ENCODE measurements around the gene SLC13A4. TPM values are rescaled to one million over a fixed set of nuclear protein-coding genes. Genes with fewer than 3 reads are reported as not detected.

Gene SLC13A4
- total RNA-seq, 5 donors from 2014 or later (not counting 1 experiment from before 2014, with no cell fraction given), result not detected

DNA sequence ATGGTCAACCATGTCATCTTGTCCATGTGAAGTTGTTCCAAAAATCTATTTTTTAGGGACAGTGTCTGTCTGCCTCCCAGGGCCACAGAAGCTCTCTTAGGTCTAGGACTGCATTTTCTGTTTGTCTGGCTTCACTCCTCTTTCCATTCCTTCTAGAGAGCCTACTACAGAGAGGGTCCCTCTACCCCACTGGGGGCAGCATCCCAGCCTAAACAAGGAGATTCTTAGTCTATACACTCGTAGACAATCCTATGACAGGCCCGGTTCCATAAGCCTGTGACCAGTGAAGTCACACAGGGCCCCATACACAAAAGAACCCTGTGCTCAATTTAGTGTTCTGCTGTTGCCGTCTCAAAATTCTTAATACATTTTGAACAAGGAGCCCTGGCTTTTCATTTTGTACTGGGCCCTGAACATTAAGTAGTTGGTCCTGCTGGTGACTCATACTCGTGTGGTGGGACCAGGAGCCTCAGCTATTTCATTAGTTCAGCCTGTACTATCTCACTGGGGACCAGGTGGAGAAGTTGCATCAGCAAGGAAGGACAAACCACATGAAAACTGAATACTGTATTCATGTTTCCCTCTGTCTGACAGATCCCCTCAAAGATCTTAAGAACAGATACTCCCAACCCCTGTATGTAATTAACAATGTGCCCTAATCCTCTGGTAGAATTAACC, 44.1 kb upstream of the SLC13A4 start:
- no peak overlapping the region for H3K4me3 ChIP-seq (ENCODE audit: control insufficient read depth in 1 of 2, extremely low read depth in 1 of 2, low read length in 1 of 2)
- H3K9me3 ChIP-seq, result no peaks in the 10 kb centered on the region
- no peaks in the 10 kb centered on the region for H3K4me1 Mint-ChIP-seq
- H3K36me3 ChIP-seq (ENCODE audit: control insufficient read depth in 2 of 2, extremely low read depth in 1 of 2, insufficient read depth in 1 of 2, low read length in 1 of 2), result no peaks in the 10 kb centered on the region
- H3K27me3 Mint-ChIP-seq, result peaks cover 6 to 11% of the 10 kb centered on the region in 2 donors
- CTCF ChIA-PET, result no interaction called here
- no peaks in the 10 kb centered on the region for H3K36me3 Mint-ChIP-seq
- H3K27ac ChIP-seq (ENCODE audit: low read length), result no peak overlapping the region
- H3K4me1 ChIP-seq (ENCODE audit: control insufficient read depth in 1 of 2, extremely low read depth in 1 of 2, insufficient read depth in 2 of 2, low read length in 2 of 2), result no peaks in the 10 kb centered on the region
- WGBS (ENCODE audit: insufficient coverage), result 69% methylated on average over 3 of the region's 4 CpGs
- POLR2A ChIA-PET, result no interaction called here
- peaks cover 0 to 9% of the 10 kb centered on the region in 2 experiments for H3K27me3 ChIP-seq (replicated peaks in 1 of 2; ENCODE audit: control insufficient read depth in 2 of 2, extremely low read depth in 1 of 2, insufficient read depth in 2 of 2, low read length in 1 of 2)
- ATAC-seq (replicated peaks in 1 of 4) (no peak), DNase-seq (no peak)
- H3K27ac Mint-ChIP-seq, result no peak overlapping the region
- no peak overlapping the region for H3K4me3 Mint-ChIP-seq
- peaks cover 0 to under 1% (median 0%) of the 10 kb centered on the region in 3 donors for H3K9me3 Mint-ChIP-seq

DNA sequence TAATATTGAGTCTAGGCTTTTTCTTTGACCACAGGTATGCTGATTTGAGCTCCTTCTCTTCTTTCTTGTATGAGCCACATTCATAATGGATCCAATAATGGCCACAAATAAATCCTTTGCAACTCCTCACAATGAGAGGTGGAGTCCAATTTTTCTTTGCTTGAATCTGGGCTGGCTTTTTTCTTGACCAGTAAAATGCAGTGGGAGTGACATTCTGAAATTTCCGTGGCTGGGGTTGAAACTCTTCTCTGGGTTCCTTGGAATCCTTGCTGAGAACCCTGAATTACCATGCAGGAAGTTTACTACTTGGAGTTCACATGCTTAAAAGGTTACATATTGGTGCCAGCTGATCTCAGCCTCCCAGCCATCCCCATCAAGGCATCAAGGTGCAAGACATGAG, 43.1 kb upstream of the SLC13A4 start:
- Mint-ChIP-seq H3K4me3 (no peak overlapping the region), H3K27ac (no peak overlapping the region), H3K36me3 (no peaks in the 10 kb centered on the region), H3K9me3 (no peaks in the 10 kb centered on the region), H3K4me1 (no peaks in the 10 kb centered on the region), H3K27me3 (peaks cover 15% of the 10 kb centered on the region in 2 donors)
- DNase-seq, result no peak
- ChIA-PET POLR2A (no interaction called here), CTCF (no interaction called here)
- no CpG with 5 or more reads among the region's 1 CpG for WGBS (ENCODE audit: insufficient coverage)
- Histone ChIP-seq H3K9me3 (no peaks in the 10 kb centered on the region), H3K36me3 (ENCODE audit: control insufficient read depth in 2 of 2, extremely low read depth in 1 of 2, insufficient read depth in 1 of 2, low read length in 1 of 2) (no peaks in the 10 kb centered on the region), H3K27me3 (replicated peaks in 1 of 2; ENCODE audit: control insufficient read depth in 2 of 2, extremely low read depth in 1 of 2, insufficient read depth in 2 of 2, low read length in 1 of 2) (peaks cover 3 to 10% of the 10 kb centered on the region in 2 experiments), H3K27ac (ENCODE audit: low read length) (no peak overlapping the region), H3K4me3 (ENCODE audit: control insufficient read depth in 1 of 2, extremely low read depth in 1 of 2, low read length in 1 of 2) (no peak overlapping the region), H3K4me1 (ENCODE audit: control insufficient read depth in 1 of 2, extremely low read depth in 1 of 2, insufficient read depth in 2 of 2, low read length in 2 of 2) (no peaks in the 10 kb centered on the region)
- no peak for ATAC-seq (replicated peaks in 1 of 4)

DNA sequence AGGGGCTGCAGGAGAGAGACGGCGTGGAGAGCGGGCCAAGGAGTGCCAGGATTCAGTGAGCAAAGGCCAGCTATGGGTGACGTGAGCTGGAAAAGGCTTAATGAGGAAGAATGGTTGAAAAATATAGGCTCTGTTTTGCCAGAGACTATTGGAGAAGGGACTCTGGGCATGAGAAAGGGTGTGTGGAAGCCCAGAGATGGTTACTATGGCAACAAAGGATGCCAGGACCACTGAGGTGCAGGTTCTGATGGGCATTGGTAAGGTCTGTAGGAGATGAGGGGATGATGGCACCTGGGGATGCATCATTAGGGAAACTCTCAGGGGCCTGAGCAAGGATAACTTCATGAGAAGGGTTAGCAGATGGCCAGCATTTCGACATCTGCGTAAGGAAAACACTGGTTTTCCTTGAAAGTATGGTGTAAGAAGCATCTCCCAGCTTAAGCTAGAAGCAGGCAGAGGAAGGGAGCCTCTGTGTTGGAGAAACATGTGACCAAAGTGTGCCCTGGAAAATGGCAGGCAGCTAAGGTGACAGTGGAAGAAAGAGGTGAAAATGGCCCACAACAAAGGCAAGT, 42.2 kb upstream of the SLC13A4 start:
- H3K36me3 Mint-ChIP-seq, result no peaks in the 10 kb centered on the region
- POLR2A ChIA-PET, result no interaction called here

GRCh38 chr7:135769005-135769802, 41.2 kb upstream of the SLC13A4 start:
- H3K36me3 Mint-ChIP-seq, result no peaks in the 10 kb centered on the region
- CTCF ChIA-PET, result no interaction called here
- H3K4me1 Mint-ChIP-seq, result no peaks in the 10 kb centered on the region
- H3K9me3 Mint-ChIP-seq, result no peaks in the 10 kb centered on the region
- H3K4me1 ChIP-seq (ENCODE audit: control insufficient read depth in 1 of 2, extremely low read depth in 1 of 2, insufficient read depth in 2 of 2, low read length in 2 of 2), result no peaks in the 10 kb centered on the region
- no peak for ATAC-seq (replicated peaks in 1 of 4)
- no peaks in the 10 kb centered on the region for H3K9me3 ChIP-seq
- POLR2A ChIA-PET, result no interaction called here
- no peak for DNase-seq
- H3K27ac ChIP-seq (ENCODE audit: low read length), result no peak overlapping the region
- no peak overlapping the region for H3K27ac Mint-ChIP-seq
- peaks cover 3 to 12% of the 10 kb centered on the region in 2 experiments for H3K27me3 ChIP-seq (replicated peaks in 1 of 2; ENCODE audit: control insufficient read depth in 2 of 2, extremely low read depth in 1 of 2, insufficient read depth in 2 of 2, low read length in 1 of 2)
- 78% methylated on average over 6 of the region's 7 CpGs for WGBS (ENCODE audit: insufficient coverage)
- no peaks in the 10 kb centered on the region for H3K36me3 ChIP-seq (ENCODE audit: control insufficient read depth in 2 of 2, extremely low read depth in 1 of 2, insufficient read depth in 1 of 2, low read length in 1 of 2)
- peaks cover 15 to 20% of the 10 kb centered on the region in 2 donors for H3K27me3 Mint-ChIP-seq
- no peak overlapping the region for H3K4me3 Mint-ChIP-seq
- H3K4me3 ChIP-seq (ENCODE audit: control insufficient read depth in 1 of 2, extremely low read depth in 1 of 2, low read length in 1 of 2), result no peak overlapping the region

More for the DNA sequence above, 42.2 kb upstream of the SLC13A4 start:
- 91% methylated on average over 6 of the region's 6 CpGs for WGBS (ENCODE audit: insufficient coverage)
- Mint-ChIP-seq H3K27me3 (peaks cover 15 to 17% of the 10 kb centered on the region in 2 donors), H3K4me3 (no peak overlapping the region), H3K4me1 (no peaks in the 10 kb centered on the region), H3K27ac (no peak overlapping the region), H3K9me3 (no peaks in the 10 kb centered on the region)
- Histone ChIP-seq H3K9me3 (no peaks in the 10 kb centered on the region), H3K4me3 (ENCODE audit: control insufficient read depth in 1 of 2, extremely low read depth in 1 of 2, low read length in 1 of 2) (no peak overlapping the region), H3K27me3 (replicated peaks in 1 of 2; ENCODE audit: control insufficient read depth in 2 of 2, extremely low read depth in 1 of 2, insufficient read depth in 2 of 2, low read length in 1 of 2) (peaks cover 3 to 12% of the 10 kb centered on the region in 2 experiments), H3K36me3 (ENCODE audit: control insufficient read depth in 2 of 2, extremely low read depth in 1 of 2, insufficient read depth in 1 of 2, low read length in 1 of 2) (no peaks in the 10 kb centered on the region), H3K4me1 (ENCODE audit: control insufficient read depth in 1 of 2, extremely low read depth in 1 of 2, insufficient read depth in 2 of 2, low read length in 2 of 2) (no peaks in the 10 kb centered on the region), H3K27ac (ENCODE audit: low read length) (no peak overlapping the region)
- DNase-seq (no peak), ATAC-seq (replicated peaks in 1 of 4) (no peak)
- CTCF ChIA-PET, result no interaction called here

DNA sequence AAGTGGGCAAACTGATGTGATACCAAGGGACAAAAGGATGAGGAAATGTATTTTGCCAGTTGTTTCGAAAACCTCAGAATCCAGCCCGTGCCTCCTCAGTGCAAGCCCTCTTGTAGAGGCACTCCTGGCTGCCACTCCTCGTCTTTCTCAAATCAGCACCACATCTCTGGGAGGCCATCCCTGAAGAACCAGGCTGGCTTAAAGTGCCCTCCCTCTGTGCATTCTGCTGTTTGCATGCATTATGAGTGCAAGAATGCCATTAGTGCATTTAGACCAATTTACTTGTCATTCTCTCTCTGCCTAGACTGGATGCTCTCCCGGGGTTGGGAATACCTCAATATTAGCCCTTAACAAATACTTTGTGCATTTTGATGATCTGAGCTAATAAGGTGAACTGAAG, 40.5 kb upstream of the SLC13A4 start:
- ChIA-PET CTCF (no interaction called here), POLR2A (no interaction called here)
- Histone ChIP-seq H3K27me3 (replicated peaks in 1 of 2; ENCODE audit: control insufficient read depth in 2 of 2, extremely low read depth in 1 of 2, insufficient read depth in 2 of 2, low read length in 1 of 2) (peaks cover 3 to 12% of the 10 kb centered on the region in 2 experiments), H3K27ac (ENCODE audit: low read length) (no peak overlapping the region), H3K4me3 (ENCODE audit: control insufficient read depth in 1 of 2, extremely low read depth in 1 of 2, low read length in 1 of 2) (no peak overlapping the region), H3K9me3 (no peaks in the 10 kb centered on the region), H3K36me3 (ENCODE audit: control insufficient read depth in 2 of 2, extremely low read depth in 1 of 2, insufficient read depth in 1 of 2, low read length in 1 of 2) (no peaks in the 10 kb centered on the region), H3K4me1 (ENCODE audit: control insufficient read depth in 1 of 2, extremely low read depth in 1 of 2, insufficient read depth in 2 of 2, low read length in 2 of 2) (no peaks in the 10 kb centered on the region)
- ATAC-seq (replicated peaks in 1 of 4) (no peak), DNase-seq (no peak)
- H3K4me1 Mint-ChIP-seq, result no peaks in the 10 kb centered on the region
- no peak overlapping the region for H3K27ac Mint-ChIP-seq
- whole genome bisulfite sequencing (ENCODE audit: insufficient coverage), result 80% methylated on average over 2 of the region's 4 CpGs
- no peaks in the 10 kb centered on the region for H3K36me3 Mint-ChIP-seq
- H3K27me3 Mint-ChIP-seq, result peaks cover 19 to 23% of the 10 kb centered on the region in 2 donors
- no peaks in the 10 kb centered on the region for H3K9me3 Mint-ChIP-seq
- no peak overlapping the region for H3K4me3 Mint-ChIP-seq

DNA sequence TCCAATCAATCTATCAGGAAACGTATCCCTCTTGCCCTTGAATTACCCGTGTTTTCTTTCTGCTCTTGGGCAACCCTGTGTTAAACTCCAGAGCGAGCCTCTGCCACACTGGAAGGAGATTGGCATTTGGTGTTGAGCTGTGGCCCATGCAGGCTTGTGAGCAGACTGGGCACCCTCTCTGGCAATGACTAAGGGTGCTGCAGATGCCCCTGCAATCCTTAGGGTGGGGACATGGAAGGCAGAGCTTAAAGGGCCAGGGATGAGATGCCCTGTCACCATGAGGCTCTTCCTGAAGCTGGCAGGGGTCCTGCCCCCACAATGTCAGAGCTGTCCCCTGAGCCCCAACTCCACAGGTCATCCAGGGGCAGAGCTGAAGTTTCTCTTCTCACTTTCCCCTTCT, 40.1 kb upstream of the SLC13A4 start:
- Histone ChIP-seq H3K36me3 (ENCODE audit: control insufficient read depth in 2 of 2, extremely low read depth in 1 of 2, insufficient read depth in 1 of 2, low read length in 1 of 2) (no peaks in the 10 kb centered on the region), H3K4me1 (ENCODE audit: control insufficient read depth in 1 of 2, extremely low read depth in 1 of 2, insufficient read depth in 2 of 2, low read length in 2 of 2) (no peaks in the 10 kb centered on the region), H3K9me3 (no peaks in the 10 kb centered on the region), H3K4me3 (ENCODE audit: control insufficient read depth in 1 of 2, extremely low read depth in 1 of 2, low read length in 1 of 2) (no peak overlapping the region), H3K27ac (ENCODE audit: low read length) (no peak overlapping the region), H3K27me3 (replicated peaks in 1 of 2; ENCODE audit: control insufficient read depth in 2 of 2, extremely low read depth in 1 of 2, insufficient read depth in 2 of 2, low read length in 1 of 2) (peaks cover 3 to 12% of the 10 kb centered on the region in 2 experiments)
- no peak for DNase-seq
- ChIA-PET CTCF (no interaction called here), POLR2A (no interaction called here)
- ATAC-seq (replicated peaks in 1 of 4), result no peak
- no peak overlapping the region for H3K27ac Mint-ChIP-seq
- H3K4me3 Mint-ChIP-seq, result no peak overlapping the region
- H3K9me3 Mint-ChIP-seq, result no peaks in the 10 kb centered on the region
- no peaks in the 10 kb centered on the region for H3K36me3 Mint-ChIP-seq
- no peaks in the 10 kb centered on the region for H3K4me1 Mint-ChIP-seq
- H3K27me3 Mint-ChIP-seq, result peaks cover 19 to 23% of the 10 kb centered on the region in 2 donors
- WGBS (ENCODE audit: insufficient coverage), result 70% methylated on average over 3 of the region's 3 CpGs

Measured in T-cell (primary cell).